Stimulated activated CD8-positive, alpha-beta memory T cell treated with anti-CD3 and anti-CD28 coated beads, Interleukin-15, amount 100 ng/mL, for 24 hours (primary cell): Measurements from ENCODE around the gene ZNF69.
A peak's percentile ranks its signal among the peaks of the same experiment; 100 is the strongest.
"Not testable (repeated sequence)": the region's sequence is repeated elsewhere in the genome, so short reads cannot be mapped to it uniquely, and the experiment has no call there.

ENCODE experiments used
- DNase-seq: peaks from one replicate; pipeline ENCODE4 v3.0.0-alpha.2; 2020; ENCODE audit warnings: low read depth

The ZNF69 gene

DNA sequence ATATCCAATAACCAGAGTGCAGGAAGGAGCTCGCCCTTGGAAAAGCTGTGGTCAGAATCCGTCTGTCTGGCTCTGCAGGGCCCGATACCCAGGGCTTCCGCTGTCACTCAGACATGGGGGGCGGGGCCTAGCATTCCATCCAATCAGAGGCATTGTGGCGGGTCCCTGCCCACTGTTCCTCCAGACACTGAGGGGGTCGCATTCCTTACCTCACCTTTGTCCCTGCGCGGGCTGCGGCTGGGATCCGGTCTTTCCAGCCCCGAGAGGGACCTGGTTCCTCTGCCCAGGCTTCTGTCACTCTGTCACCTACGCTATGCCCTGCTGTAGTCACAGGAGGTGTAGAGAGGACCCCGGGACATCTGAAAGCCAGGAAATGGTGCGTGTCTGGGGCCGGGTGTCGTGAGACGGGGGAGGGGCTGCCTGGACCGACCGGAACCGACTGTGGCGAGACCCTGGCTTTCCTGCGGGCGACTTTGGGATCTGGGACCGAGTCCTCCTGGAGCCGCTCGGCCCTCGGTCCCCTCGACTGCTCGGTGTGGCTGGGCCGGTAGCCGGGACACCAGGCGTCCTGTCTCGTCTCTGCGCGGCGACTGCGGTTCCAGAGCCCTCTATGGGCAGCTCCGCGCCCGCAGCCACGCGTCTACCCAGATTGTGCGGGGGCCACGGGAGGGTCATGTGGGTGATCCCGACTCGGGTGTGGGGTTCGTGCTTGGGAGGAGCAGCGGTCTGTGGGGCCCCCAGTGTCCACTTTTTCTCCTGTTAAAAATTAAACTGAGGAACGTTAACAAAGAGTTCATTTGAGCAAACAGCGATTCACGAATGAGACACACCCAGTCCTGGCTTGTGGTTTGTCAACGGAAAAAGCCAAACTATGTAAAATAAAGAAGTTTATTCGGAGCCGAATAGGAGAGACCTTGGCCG, at the start of gene ZNF69:
TSS of gene ZNF69 (plus strand) at position 172 of the 921 bp plus-strand sequence. CDS start at position 314, 142 bp downstream.
- peak; percentile 38 for DNase-seq

DNA sequence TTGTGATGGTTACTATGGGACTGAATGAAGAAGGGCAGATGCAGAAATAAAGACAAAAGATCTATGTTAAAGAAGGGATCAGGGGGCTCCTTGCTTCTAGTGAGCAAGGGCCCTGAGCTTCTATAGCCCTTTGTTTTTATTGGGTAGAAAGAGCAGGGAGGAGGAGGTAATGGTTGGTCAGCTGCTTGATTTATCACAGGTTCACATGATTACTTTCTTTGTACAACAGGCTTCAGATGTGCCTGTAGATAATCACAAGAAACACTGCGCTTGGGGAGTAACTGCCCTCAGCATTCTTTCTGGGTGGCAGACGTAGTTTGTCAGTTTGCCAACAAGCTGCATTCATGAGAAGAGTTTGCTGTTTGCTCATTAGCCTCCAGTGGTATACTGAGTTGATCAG, 43.9 kb upstream of the ZNF69 start:
- no peak for DNase-seq

DNA sequence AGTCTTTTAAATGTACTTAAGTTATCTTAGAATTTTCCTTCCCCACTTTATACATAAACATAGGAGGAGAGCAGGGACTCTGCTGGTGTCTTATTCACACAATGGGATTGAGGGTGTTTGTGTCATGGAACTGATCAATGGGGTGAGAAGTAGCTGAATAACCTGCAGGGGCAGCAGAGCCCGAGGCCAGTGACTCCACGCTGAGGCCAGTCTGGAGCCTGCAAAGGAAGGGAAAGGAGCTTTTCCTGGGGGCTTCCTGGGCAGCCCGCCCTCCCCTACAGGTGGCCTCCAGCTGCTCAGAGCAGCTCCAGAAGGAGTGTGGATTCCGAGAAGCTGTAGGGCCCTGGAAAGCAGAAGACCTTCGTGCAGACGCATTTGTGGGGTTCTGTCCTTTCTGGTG, 40.0 kb upstream of the ZNF69 start:
- DNase-seq, result not testable (repeated sequence)

DNA sequence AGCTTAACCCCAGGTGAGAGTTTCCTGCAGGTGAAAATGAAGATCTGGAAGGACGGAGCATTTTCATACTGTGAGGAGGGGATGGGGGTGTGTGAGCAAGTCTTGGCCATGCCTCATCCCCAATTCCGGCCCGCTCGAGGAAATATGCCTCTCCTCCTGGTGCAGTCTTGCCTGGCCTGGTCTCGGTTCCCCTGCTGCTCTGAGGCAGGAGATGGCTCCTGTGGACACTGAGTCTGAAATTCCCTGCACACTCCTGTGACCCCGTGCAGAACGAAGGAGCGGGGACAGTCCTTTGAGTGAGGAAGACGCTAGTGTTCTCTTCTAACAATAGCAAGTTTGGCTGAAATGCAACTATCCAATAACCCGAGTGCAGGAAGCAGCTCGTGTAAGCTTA, 39.4 kb upstream of the ZNF69 start:
- no peak for DNase-seq

DNA sequence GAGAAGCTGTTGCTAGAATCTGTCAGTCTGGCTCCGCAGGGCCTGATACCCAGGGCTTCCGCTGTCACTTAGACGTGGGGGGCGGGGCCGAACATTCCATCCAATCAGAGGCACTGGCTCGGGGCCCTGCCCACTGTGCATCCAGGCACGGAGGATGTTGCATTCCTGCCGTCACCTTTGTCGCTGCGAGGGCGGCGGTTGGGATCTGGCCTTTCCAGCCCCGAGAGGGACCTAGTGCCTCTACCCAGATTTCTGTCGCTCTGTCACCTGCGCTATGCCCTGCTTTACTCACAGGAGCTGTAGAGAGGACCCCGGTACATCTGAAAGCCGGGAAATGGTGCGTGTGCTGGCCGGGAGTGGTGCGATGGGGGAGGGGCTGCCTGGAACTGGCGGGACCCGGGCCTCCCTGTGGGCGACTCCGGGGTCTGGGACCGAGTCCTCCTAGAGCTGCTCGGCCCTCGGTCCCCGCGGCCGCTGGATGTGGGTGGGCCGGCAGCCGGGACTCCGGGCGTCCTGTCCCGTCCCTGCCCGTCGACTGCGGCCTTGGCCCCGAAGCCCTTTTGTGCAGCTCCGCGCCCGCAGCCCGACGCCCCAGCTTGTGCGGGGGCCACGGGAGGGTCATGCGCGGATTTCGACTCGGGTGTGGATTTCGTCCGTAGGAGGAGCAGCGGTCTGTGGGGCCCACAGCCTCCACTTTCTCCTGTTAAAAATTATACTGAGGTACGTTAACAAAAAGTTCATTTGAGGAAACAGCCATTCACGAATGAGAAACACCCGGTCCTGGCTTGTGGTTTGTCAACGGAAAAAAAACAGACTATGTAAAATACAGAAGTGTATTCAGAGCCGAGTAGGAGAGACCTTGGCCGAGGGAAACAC, 38.8 kb upstream of the ZNF69 start, which contains the start of gene ZNF439:
TSS of gene ZNF439 (plus strand) at position 133 of the 876 bp plus-strand sequence. CDS start at position 275, 142 bp downstream.
- peak; percentile 65 for DNase-seq

DNA sequence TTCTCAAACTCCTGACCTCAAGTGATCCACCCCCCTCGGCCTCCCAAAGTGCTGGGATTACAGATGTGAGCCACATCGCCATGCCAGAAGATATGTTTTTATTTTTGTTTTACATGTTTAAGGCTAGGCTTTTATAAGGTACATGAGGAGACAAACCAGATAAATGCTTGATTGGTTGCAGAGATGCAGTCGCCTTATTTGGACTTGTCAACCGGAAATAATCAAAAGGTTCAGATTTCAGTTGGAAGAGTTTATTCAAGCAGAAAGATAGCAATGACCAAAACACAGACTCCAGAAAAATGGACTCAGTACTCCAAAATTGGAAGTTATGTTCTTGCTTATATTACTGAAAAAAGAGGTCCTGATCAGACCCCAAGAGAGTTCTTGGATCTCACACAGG, 37.3 kb upstream of the ZNF69 start:
- not testable (repeated sequence) for DNase-seq

DNA sequence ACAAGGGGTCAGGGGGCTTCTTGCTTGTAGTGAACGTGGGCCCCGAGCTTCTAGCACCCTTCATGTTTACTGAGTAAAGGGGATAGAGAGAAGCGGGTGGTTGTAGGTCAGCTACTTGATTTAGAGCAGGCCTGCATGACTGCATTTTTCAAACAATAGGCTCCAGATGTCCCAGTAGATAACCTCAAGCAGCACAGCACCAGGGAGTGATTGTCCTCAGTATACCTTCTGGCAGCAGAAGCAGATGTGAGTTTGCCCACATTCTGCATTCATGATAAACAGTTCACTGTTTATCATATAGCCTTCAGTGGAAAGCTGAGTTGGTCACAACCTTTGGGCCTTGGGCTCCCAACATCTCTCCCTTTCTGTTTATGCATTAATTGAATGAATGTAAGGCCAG, 34.2 kb upstream of the ZNF69 start:
- no peak for DNase-seq

DNA sequence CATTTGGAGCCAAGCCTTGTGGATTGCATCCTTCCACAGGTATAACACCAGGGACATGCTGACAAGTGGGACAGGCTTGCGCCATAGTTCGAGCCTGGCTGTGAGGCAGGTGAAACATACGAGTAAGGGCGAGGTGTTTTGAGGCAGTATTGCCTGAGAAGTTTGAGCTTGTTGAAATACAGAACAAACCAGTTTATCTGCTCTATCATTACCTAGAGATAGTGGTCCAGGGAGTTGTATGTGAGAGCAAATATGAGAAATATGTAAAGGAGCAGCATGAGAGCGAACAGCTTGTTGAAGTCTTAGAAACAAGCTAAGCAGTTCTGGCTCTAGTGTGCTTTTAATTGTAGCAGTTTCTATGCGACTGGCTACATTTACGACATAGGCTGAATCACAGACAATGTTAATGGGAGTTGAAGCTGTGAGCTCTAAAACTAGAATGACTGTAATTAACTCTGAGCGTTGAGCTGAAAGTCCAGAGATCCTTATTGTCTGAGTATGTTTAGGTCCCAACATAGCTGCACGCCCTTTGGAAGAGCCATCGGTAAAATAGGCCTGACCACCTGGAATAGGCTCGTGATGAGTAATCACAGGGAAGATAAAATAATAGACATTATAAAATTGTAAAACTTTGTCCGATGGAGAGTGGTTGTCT, 30.9 kb upstream of the ZNF69 start:
- DNase-seq, result no peak

DNA sequence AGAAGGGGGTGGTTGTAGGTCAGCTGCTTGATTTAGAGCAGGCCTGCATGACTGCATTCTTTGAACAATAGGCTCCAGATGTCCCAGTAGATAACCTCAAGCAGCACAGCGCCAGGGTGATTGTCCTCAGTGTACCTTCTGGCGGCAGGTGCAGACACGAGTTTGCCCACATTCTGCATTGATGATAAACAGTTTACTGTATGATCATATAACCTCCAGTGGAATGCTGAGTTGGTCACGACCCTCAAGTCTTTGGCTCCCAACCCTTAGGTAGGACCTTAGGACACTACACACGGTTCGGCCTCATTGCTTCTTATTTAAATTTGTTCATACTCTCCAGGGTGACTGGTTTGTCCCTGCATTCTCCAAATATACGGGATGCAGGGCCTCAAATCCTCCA, 26.9 kb upstream of the ZNF69 start:
- DNase-seq, result no peak

DNA sequence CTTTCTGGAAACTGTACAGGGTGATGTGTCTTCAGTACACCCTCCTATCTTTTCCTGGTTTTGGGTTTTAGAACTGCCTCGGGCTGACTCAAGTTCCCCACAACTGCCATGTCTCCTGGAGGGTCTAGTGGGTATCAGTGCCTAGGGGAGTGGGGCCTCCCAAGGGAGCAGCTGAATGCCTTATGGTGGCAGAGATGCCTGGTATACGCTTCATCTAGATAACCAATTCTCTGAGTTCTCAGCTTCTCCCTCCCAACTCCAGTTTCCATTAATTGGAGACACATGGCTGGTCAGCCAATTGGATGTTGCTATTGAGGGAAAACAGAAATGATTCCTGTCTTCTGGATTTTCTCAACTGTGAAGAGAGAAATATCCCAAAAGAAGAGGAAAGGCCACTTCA, 26.3 kb upstream of the ZNF69 start:
- DNase-seq, result no peak

DNA sequence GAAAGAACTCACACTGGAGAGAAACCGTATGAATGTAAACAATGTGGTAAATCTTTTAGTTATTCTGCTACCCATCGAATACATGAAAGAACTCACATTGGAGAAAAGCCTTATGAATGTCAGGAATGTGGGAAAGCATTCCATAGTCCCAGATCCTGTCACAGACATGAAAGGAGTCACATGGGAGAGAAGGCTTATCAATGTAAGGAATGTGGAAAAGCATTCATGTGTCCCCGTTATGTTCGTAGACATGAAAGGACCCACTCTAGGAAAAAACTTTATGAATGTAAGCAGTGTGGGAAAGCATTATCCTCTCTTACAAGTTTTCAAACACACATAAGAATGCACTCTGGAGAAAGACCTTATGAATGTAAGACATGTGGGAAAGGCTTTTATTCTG, 19.8 kb upstream of the ZNF69 start:
- not testable (repeated sequence) for DNase-seq

DNA sequence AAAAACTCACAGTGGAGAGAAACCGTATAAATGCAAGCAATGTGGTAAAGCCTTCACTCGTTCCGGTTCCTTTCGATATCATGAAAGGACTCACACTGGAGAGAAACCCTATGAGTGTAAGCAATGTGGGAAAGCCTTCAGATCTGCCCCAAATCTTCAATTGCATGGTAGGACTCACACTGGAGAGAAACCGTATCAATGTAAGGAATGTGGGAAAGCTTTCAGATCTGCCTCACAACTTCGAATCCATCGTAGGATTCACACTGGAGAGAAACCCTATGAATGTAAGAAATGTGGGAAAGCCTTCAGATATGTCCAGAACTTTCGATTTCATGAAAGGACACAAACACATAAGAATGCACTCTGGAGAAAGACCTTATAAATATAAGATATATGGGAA, 19.4 kb upstream of the ZNF69 start:
- no peak for DNase-seq

DNA sequence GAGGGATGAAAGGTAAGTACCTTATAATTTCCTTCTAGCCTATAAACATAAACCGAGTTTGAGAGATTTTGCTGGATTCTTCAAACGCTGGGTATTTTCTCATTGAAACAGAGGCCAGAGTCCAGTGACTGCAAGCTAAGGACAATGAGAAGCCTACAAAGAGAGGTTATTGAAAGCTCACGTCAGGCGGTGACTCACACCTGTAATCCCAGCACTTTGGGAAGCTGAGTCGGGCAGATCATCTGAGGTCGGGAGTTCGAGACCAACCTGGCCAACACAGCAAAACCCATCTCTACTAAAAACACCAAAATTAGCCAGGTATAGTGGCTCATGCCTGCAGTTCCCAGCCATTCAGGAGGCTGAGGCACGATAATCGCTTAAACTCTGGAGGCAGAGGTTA, 15.0 kb upstream of the ZNF69 start:
- DNase-seq, result no peak

DNA sequence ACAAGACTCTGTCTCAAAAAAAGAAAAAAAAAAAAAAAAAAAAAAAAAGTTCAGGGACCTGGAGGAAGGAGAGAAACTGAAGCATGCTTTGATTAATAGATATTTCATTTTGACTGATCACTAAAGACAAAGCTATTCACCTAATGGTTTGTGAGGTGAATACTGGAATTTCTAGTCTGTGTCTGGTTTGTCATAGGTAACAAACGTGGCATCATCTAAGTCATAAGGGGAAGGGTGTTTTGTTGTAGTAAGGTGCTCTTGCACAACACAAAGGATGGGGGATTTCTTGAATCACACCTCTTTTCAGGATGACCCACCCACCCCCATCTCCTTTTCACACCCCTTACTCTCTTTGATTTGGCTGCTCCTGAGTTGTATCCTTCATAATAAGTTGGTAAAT, 13.8 kb upstream of the ZNF69 start:
- no peak for DNase-seq

DNA sequence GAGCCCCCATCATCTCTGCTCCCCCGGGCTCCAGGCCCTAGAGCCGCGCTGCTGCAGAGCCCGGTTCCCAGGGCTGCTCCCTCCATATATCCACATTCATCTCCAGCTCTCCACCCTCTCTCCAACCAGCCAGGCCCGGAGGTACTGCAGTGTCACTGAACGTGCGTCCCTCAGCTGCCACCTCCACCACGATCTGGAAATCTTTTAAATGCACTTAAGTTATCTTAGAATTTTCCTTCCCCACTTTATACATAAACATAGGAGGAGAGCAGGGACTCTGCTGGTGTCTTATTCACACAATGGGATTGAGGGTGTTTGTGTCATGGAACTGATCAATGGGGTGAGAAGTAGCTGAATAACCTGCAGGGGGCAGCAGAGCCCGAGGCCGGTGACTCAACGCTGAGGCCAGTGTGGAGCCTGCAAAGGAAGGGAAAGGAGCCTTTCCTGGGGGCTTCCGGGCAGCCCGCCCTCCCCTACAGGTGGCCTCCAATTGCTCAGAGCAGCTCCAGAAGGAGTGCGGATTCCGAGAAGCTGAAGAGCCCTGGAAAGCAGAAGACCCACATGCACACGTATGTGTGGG, 7.8 kb upstream of the ZNF69 start:
- peak; percentile 23 for DNase-seq

DNA sequence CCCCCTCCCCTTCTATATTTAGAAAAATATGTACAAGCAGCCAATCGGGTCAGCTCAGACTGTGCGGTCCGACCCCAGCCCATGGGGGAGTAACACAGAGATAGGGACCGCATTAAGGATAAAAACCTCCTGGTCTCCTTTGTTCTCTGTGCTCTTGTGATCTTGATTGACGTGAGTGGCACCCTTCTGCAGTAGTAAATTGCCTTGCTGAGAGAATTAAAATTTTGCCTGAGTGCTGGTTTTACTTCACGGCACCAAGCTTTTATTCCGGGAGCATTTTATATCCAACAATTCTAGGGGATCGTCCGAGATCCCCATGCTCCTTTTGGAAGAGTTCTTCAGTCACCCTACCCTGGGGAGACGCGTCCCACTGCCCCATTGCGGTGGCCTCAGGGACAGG, 7.0 kb upstream of the ZNF69 start:
- DNase-seq, result no peak

DNA sequence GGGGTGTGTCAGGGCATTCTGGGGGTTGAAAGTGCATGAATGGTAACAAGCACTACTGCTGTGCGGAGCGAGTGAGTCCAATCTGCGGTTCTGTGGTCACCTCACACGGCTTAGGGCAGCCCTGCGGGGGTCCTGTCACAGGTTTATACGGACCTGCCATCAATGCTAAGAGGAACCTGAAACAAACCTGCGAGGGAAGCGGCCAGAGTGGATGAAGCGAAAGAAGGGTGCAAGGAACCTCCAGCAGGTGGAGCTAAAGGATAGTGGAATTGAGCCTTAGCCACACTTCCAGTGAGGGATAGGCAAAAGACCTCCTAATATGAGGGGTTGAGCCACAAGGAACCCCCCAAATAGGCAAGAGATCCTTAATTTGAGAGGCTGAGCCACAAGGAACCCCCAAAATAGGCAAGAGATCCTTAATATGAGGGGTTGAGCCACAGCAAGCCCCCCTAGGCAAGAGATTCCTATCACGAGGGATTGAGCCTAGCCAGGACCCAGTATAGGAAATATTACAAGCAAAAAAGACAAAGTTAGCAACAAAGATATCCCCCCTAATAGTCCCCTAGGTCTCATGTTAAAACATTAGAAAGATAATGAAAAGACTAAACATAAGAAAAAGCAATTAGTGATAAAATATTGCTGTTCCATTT, 6.3 kb upstream of the ZNF69 start:
- DNase-seq, result peak; percentile 6

DNA sequence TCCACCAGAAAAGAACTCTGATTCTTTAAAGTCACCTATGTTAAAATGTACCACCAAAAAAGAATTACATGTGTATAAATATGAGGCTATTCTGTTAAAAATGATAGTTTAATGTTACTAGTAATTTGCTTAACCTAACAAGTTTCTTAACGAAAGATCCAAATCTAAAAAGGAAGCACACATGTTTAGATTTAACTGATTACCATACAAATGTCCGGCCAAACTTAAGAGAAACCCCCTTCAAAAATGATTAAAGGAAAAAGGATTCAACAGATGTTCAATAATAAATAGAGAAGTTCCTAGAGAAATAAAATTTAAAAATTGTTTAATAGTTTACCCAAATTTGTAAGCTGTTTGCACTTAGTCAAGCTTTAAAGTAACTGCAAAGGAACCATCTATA, 5.0 kb upstream of the ZNF69 start:
- no peak for DNase-seq

DNA sequence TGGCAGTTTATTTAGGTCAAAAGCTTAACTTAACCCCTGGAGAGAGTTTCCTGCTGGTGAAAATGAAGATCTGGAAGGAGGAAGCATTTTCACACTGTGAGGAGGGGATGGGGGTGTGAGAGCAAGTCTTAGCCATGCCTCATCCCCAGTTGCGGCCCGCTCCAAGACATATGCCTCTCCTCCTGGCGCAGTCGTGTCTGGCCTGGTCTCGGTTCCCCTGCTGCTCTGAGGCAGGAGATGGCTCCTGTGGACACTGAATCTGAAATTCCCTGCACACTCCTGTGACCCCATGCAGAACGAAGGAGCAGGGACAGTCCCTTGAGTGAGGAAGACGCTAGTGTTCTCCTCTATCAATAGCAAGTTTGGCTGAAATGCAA, 360 bp upstream of the ZNF69 start:
- no peak for DNase-seq

DNA sequence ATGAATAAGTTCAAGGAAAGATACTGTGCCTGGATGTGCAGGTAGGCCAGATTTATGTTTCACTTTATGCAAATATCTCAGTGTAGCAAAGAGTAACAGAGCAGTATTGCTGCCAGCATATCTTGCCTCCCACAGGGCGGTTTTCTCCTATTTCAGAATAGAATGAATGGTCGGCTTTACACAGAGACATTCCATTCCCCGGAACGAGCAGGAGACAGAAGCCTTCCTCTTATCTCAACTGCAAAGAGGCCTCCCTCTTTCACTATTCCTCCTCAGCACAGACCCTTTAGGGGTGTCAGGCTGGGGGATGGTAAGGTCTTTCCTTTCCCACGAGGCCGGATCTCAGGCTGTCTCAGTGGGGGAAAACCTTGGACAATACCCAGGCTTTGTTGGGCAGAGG, 2.3 kb downstream of the ZNF69 start:
- not testable (repeated sequence) for DNase-seq

DNA sequence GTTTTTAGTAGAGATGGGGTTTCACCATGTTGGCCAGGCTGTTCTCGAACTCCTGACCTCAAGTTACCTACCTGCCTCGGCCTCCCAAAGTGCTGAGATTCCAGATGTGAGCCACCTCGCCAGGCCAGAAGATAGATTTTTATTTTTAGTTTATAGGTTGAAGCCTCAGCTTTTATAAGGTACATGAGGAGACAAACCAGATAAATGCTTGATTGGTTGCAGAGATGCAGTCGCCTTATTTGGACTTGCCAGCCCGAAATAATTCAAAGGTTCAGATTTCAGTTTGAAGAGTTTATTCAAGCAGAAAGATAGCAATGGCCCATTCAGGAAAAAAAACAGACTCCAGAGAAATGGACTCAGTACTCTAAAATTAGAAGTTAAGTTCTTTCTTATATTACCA, 3.1 kb downstream of the ZNF69 start:
- DNase-seq, result no peak

DNA sequence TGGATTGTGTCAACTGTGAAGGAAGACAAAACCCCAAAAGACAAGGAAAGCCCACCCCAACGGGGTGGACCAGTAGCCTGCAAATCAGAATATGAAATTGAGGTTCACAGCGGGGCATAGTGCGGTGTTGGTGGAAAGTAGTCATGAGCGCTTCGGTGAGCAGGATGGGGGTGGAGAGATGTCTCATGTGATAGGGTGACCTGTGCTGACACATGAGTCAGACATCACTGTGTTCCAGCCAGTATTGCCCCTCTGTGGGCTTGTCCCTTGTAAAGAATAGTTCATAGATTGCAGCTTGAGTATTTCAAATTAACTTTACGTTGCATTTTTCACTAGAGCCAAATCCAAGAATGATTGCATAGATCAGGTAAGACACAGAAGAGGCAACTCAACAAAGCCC, 7.3 kb downstream of the ZNF69 start:
- no peak for DNase-seq
